B cell (primary cell): ENCODE results near the gene GDA. TPM values are rescaled to one million over a fixed set of nuclear protein-coding genes. Genes with fewer than 3 reads are reported as not detected.
"Not testable (repeated sequence)": the region's sequence is repeated elsewhere in the genome, so short reads cannot be mapped to it uniquely, and the experiment has no call there.

Experiments used
- ATAC-seq: fragments of 200-7000 bp; cut with Tn5 transposase; one replicate; pipeline ENCODE4 v1.10.0; 2021; ENCODE audit warnings: low read depth, mild to moderate bottlenecking, moderate number of reproducible peaks, moderate library complexity
- CTCF ChIA-PET: fragments of 350-600 bp; sonication (Branson Sonifier 250); formaldehyde crosslinking; loops from one replicate; lab custom pipeline; 2021; ENCODE audit warnings: antibody characterized with exemption, inconsistent platforms; lab: Charles Lee
- POLR2A ChIA-PET: fragments of 350-600 bp; sonication (Branson Sonifier 250); formaldehyde crosslinking; loops from one replicate; lab custom pipeline; 2021; ENCODE audit warnings: antibody characterized with exemption; lab: Charles Lee
- DNase-seq: peaks from one replicate; pipeline ENCODE4 v3.0.0; 2013
- H2AFZ ChIP-seq: 2 replicates; pipeline ENCODE4 v1.6.1; 2012; ENCODE audit warnings: mild to moderate bottlenecking, low read depth, low read length; ENCODE audit not compliant: insufficient read depth, poor library complexity, severe bottlenecking
- H3K27ac ChIP-seq, 2 donors: 1 replicate in 1 of 2; 2 replicates in 1 of 2; pipeline ENCODE4 v1.5.1; 2012 to 2013; ENCODE audit warnings: low read length in 2 of 2, mild to moderate bottlenecking in 2 of 2, moderate library complexity in 1 of 2
- H3K27me3 ChIP-seq, 4 experiments: fragments of 200-600 bp in 1 of 4; sonication (generic) in 1 of 4; replicated peaks in 1 of 4; 1 replicate in 2 of 4; 2 replicates in 2 of 4; pipeline versions ENCODE4 v1.6.1 to v1.7.0; 2013 to 2016; ENCODE audit warnings: low read length in 3 of 4, mild to moderate bottlenecking in 2 of 4, mixed read lengths in 1 of 4, moderate library complexity in 1 of 4; ENCODE audit not compliant: insufficient read depth in 4 of 4, control insufficient read depth in 3 of 4; ENCODE audit errors: control extremely low read depth in 1 of 4
- H3K36me3 ChIP-seq, 2 experiments: replicated peaks in 1 of 2; 1 replicate in 1 of 2; 2 replicates in 1 of 2; pipeline versions ENCODE4 v1.6.1 to v1.7.1; 2013; ENCODE audit warnings: low read length in 1 of 2; ENCODE audit not compliant: insufficient read depth in 2 of 2, control insufficient read depth in 1 of 2; ENCODE audit errors: control extremely low read depth in 1 of 2, extremely low read depth in 1 of 2
- H3K4me1 ChIP-seq, 2 donors: fragments of 200-600 bp in 1 of 2; sonication (generic) in 1 of 2; 1 replicate in 1 of 2; 2 replicates in 1 of 2; pipeline versions ENCODE4 v1.5.1 to v1.6.1; 2013 to 2017; ENCODE audit warnings: low read length in 2 of 2; ENCODE audit not compliant: control insufficient read depth in 2 of 2, insufficient read depth in 2 of 2
- H3K4me2 ChIP-seq: replicated peaks from 2 replicates; pipeline ENCODE3; 2012; ENCODE audit warnings: mild to moderate bottlenecking, low read depth, low read length; ENCODE audit not compliant: poor library complexity, severe bottlenecking
- H3K4me3 ChIP-seq, 5 experiments: fragments of 200-600 bp in 1 of 5; sonication (generic) in 1 of 5; 1 replicate in 3 of 5; 2 replicates in 2 of 5; pipeline versions ENCODE4 v1.5.1 to v1.7.0; 2011 to 2016; ENCODE audit warnings: low read length in 4 of 5, mild to moderate bottlenecking in 4 of 5, low read depth in 2 of 5, control low read depth in 1 of 5, moderate library complexity in 1 of 5; ENCODE audit not compliant: insufficient read depth in 1 of 5; ENCODE audit errors: control extremely low read depth in 1 of 5, extremely low read depth in 1 of 5
- H3K79me2 ChIP-seq: fragments of 200-600 bp; sonication (generic); one replicate; pipeline ENCODE4 v1.6.0; 2016; ENCODE audit warnings: low read length; ENCODE audit not compliant: control insufficient read depth, insufficient read depth
- H3K9ac ChIP-seq: fragments of 200-600 bp; sonication (generic); 2 replicates; pipeline ENCODE4 v1.6.1; 2017; ENCODE audit warnings: mild to moderate bottlenecking, low read length, moderate library complexity
- H3K9me3 ChIP-seq, 3 donors: one replicate each; pipeline versions ENCODE4 v1.6.1 to v1.7.1; 2013; ENCODE audit warnings: low read length in 2 of 3; ENCODE audit not compliant: control insufficient read depth in 2 of 3, insufficient read depth in 1 of 3; ENCODE audit errors: control extremely low read depth in 1 of 3
- H4K20me1 ChIP-seq: 2 replicates; pipeline ENCODE4 v1.6.0; 2012; ENCODE audit warnings: mild to moderate bottlenecking, low read length; ENCODE audit not compliant: insufficient read depth, control insufficient read depth, poor library complexity, severe bottlenecking
- H3K27ac Mint-ChIP-seq: one replicate; pipeline ENCODE4 v1.8.0; 2021; ENCODE audit warnings: mixed read lengths
- H3K27me3 Mint-ChIP-seq: one replicate; pipeline ENCODE4 v1.8.0; 2021; ENCODE audit warnings: mixed read lengths
- H3K4me1 Mint-ChIP-seq: one replicate; pipeline ENCODE4 v1.8.0; 2021; ENCODE audit warnings: mixed read lengths
- H3K4me3 Mint-ChIP-seq: one replicate; pipeline ENCODE4 v1.8.0; 2021; ENCODE audit warnings: mixed read lengths
- H3K9me3 Mint-ChIP-seq: one replicate; pipeline ENCODE4 v1.8.0; 2022; ENCODE audit warnings: mixed read lengths; ENCODE audit not compliant: insufficient read depth
- CTCF ChIP-seq: fragments of 200-600 bp; IDR thresholded peaks from one replicate; pipeline ENCODE4 v1.8.0; 2022; ENCODE audit warnings: antibody characterized with exemption, mild to moderate bottlenecking
- EZH2 ChIP-seq: IDR thresholded peaks from 2 replicates; pipeline ENCODE4 v1.6.1; 2012; ENCODE audit warnings: borderline replicate concordance, low read depth, mild to moderate bottlenecking, moderate library complexity, low read length; ENCODE audit not compliant: insufficient read depth, poor library complexity, severe bottlenecking
- WGBS: methylation state at CpG from one replicate; pipeline ENCODE4 v1.1.5; 2013; ENCODE audit warnings: missing lambda C conversion rate; ENCODE audit not compliant: insufficient coverage; 5-methylcytosine and 5-hydroxymethylcytosine counted together
- intact Hi-C: fragments of 100-400 bp; cut with micrococcal nuclease; formaldehyde crosslinking; loops from one replicate; pipeline ENCODE4 v1.10.0; 2022
- polyA plus RNA-seq: library from polyadenylated mRNA; depleted of rRNA; stranded (reverse); fragments of >200 nt; gene quantifications from 2 replicates; pipeline ENCODE4 v1.2.3, GENCODE V29; 2012
- total RNA-seq, 2 donors: library from RNA; stranded (reverse); fragments of 120-200 nt in 1 of 2; gene quantifications; 1 replicate in 1 of 2; 2 replicates in 1 of 2; pipeline versions ENCODE4 v1.2.3 to v1.2.4, GENCODE V29; 2013 to 2022

GDA gene
- total and polyA plus RNA-seq, 2 donors (not counting 1 experiment from before 2014, with no cell fraction given), result not detected

- Mint-ChIP-seq H3K27ac (no peak overlapping the region), H3K4me1 (peaks cover 12% of the 10 kb centered on the region), H3K4me3 (no peak overlapping the region), H3K27me3 (peaks cover 10% of the 10 kb centered on the region), H3K9me3 (no peaks in the 10 kb centered on the region)
- ATAC-seq (no peak), DNase-seq (no peak)
- H3K4me3 ChIP-seq, result no peak overlapping the region
- H3K36me3 ChIP-seq, result no peaks in the 10 kb centered on the region
- POLR2A ChIA-PET, result no interaction called here
- intact Hi-C loops, result no loop called here
- H4K20me1 ChIP-seq, result no peaks in the 10 kb centered on the region
- 75% methylated on average over 2 of the region's 2 CpGs for WGBS
- CTCF ChIA-PET, result interaction anchor here (1.1 to 8.1 kb wide), 3 partner anchors 8 to 303 kb away, joined by 4 to 102 read pairs (median 33); no protein-coding TSS in a partner anchor
- no peak overlapping the region for H3K27ac ChIP-seq
- H3K9me3 ChIP-seq, result peaks cover 0 to 7% (median 0%) of the 10 kb centered on the region in 3 donors
- H3K4me1 ChIP-seq, result peaks cover 7 to 13% of the 10 kb centered on the region in 2 donors
- H3K9ac ChIP-seq, result no peak overlapping the region
- TF ChIP-seq CTCF (no peak), EZH2 (no peak)
- H3K79me2 ChIP-seq, result no peaks in the 10 kb centered on the region
- peaks cover 0 to 8% (median 0%) of the 10 kb centered on the region in 4 experiments for H3K27me3 ChIP-seq
- H2AFZ ChIP-seq, result no peak overlapping the region
- no peak overlapping the region for H3K4me2 ChIP-seq
Measured at GRCh38 chr9:72289401-72289800, 140.2 kb downstream of the GDA start.

- no peaks in the 10 kb centered on the region for H3K36me3 ChIP-seq
- H3K27ac ChIP-seq, result no peak overlapping the region
- H3K27me3 Mint-ChIP-seq, result peaks cover 10% of the 10 kb centered on the region
- 86% methylated on average over 2 of the region's 2 CpGs for WGBS
- peaks cover 0 to 5% (median 0%) of the 10 kb centered on the region in 4 experiments for H3K27me3 ChIP-seq
- no peak overlapping the region for H3K9ac ChIP-seq
- H3K4me2 ChIP-seq, result no peak overlapping the region
- no peaks in the 10 kb centered on the region for H3K9me3 Mint-ChIP-seq
- intact Hi-C loops, result loop anchor here (5.0 kb wide), 1 partner anchor 77 kb away; the partner anchor contains the start of gene ZFAND5
- H3K4me1 Mint-ChIP-seq, result peaks cover 16% of the 10 kb centered on the region
- TF ChIP-seq CTCF (no peak), EZH2 (no peak)
- peaks cover 7 to 19% of the 10 kb centered on the region in 2 donors for H3K4me1 ChIP-seq
- no peak overlapping the region for H3K4me3 Mint-ChIP-seq
- H3K27ac Mint-ChIP-seq, result no peak overlapping the region
- H3K79me2 ChIP-seq, result no peaks in the 10 kb centered on the region
- ATAC-seq (no peak), DNase-seq (no peak)
- H3K4me3 ChIP-seq, result no peak overlapping the region
- CTCF ChIA-PET, result interaction anchor here (1.0 to 8.1 kb wide), 4 partner anchors 9 to 302 kb away, joined by 3 to 102 read pairs (median 20); no protein-coding TSS in a partner anchor
- H2AFZ ChIP-seq, result no peak overlapping the region
- no peaks in the 10 kb centered on the region for H4K20me1 ChIP-seq
- POLR2A ChIA-PET, result no interaction called here
- peaks cover 0 to 7% (median 0%) of the 10 kb centered on the region in 3 donors for H3K9me3 ChIP-seq
Measured at GRCh38 chr9:72290311-72290710, 141.1 kb downstream of the GDA start.

- H3K27me3 Mint-ChIP-seq, result peaks cover 10% of the 10 kb centered on the region
- H4K20me1 ChIP-seq, H3K27ac ChIP-seq, H3K79me2 ChIP-seq, H3K4me2 ChIP-seq, H3K36me3 ChIP-seq, POLR2A ChIA-PET, H3K27ac Mint-ChIP-seq, H3K9me3 Mint-ChIP-seq, H2AFZ ChIP-seq, H3K4me3 Mint-ChIP-seq, DNase-seq, ATAC-seq, H3K4me3 ChIP-seq, H3K9ac ChIP-seq, H3K27me3 ChIP-seq, H3K9me3 ChIP-seq: not testable (repeated sequence)
- WGBS, result 100% methylated on average over 2 of the region's 5 CpGs
- H3K4me1 Mint-ChIP-seq, result peaks cover 16% of the 10 kb centered on the region
- peaks cover 7 to 19% of the 10 kb centered on the region in 2 donors for H3K4me1 ChIP-seq
- CTCF ChIA-PET, result interaction anchor here (1.0 to 8.1 kb wide), 6 partner anchors 10 to 301 kb away, joined by 3 to 102 read pairs (median 4); no protein-coding TSS in a partner anchor
- intact Hi-C loops, result loop anchor here (5.0 kb wide), 1 partner anchor 76 kb away; the partner anchor contains the start of gene ZFAND5
Measured at GRCh38 chr9:72291576-72291975, 142.3 kb downstream of the GDA start.
